GM19193 (cell line): ENCODE data around the gene CKM.

Experiments used
- POLR2A ChIP-seq: IDR thresholded peaks from 4 replicates; pipeline ENCODE4 v1.6.1; 2011; ENCODE audit not compliant: insufficient read depth, insufficient read length; ENCODE audit errors: extremely low read depth

The CKM gene

GRCh38 chr19:45352914-45353796, 30.5 kb upstream of the CKM start:
- no peak for TF ChIP-seq POLR2A

GRCh38 chr19:45352471-45352870, 29.8 kb upstream of the CKM start:
- no peak for TF ChIP-seq POLR2A

GRCh38 chr19:45352062-45352461, 29.4 kb upstream of the CKM start:
- TF ChIP-seq POLR2A, result no peak

- no peak for TF ChIP-seq POLR2A
These were observed 28.8 kb upstream of the CKM start for GRCh38 chr19:45351401-45351952.

GRCh38 chr19:45350477-45351058, 27.9 kb upstream of the CKM start:
- TF ChIP-seq POLR2A, result no peak

GRCh38 chr19:45349430-45349941, 26.8 kb upstream of the CKM start:
- TF ChIP-seq POLR2A, result no peak

GRCh38 chr19:45349126-45349415, 26.4 kb upstream of the CKM start:
- TF ChIP-seq POLR2A, result no peak

- no peak for TF ChIP-seq POLR2A
These were observed 25.9 kb upstream of the CKM start for GRCh38 chr19:45348367-45349125.

GRCh38 chr19:45347570-45348366, 25.1 kb upstream of the CKM start:
- no peak for TF ChIP-seq POLR2A

- no peak for TF ChIP-seq POLR2A
These were observed 23.8 kb upstream of the CKM start for GRCh38 chr19:45346449-45346848.

GRCh38 chr19:45345506-45345860, 22.8 kb upstream of the CKM start:
- no peak for TF ChIP-seq POLR2A

GRCh38 chr19:45344621-45345505, 22.2 kb upstream of the CKM start:
- TF ChIP-seq POLR2A, result no peak

GRCh38 chr19:45342911-45343310, 20.2 kb upstream of the CKM start:
- no peak for TF ChIP-seq POLR2A

GRCh38 chr19:45340899-45341453, 18.3 kb upstream of the CKM start:
- TF ChIP-seq POLR2A, result no peak
